GM23248 (cell line): ENCODE results near the gene HSD11B2. TPM values are rescaled to one million over a fixed set of nuclear protein-coding genes. Genes with fewer than 3 reads are reported as not detected.

Experiments used
- DNase-seq: peaks from one replicate; pipeline ENCODE4 v3.0.0-alpha.2; 2015
- H2AFZ ChIP-seq: fragments of 200-600 bp; sonication (generic); 2 replicates; pipeline ENCODE4 v1.6.1; 2016; ENCODE audit warnings: antibody characterized with exemption
- H3F3A ChIP-seq: fragments of 200-600 bp; sonication (generic); 2 replicates; pipeline ENCODE4 v1.6.1; 2016; ENCODE audit warnings: mild to moderate bottlenecking, antibody characterized with exemption, mixed run types; ENCODE audit not compliant: insufficient read depth
- H3K27ac ChIP-seq: fragments of 200-600 bp; sonication (generic); 2 replicates; pipeline ENCODE4 v1.5.1; 2016; ENCODE audit warnings: mild to moderate bottlenecking
- H3K27me3 ChIP-seq: fragments of 200-600 bp; sonication (generic); replicated peaks from 2 replicates; pipeline ENCODE4 v1.6.1; 2016; ENCODE audit warnings: mild to moderate bottlenecking; ENCODE audit not compliant: insufficient read depth
- H3K36me3 ChIP-seq: fragments of 200-600 bp; sonication (generic); 2 replicates; pipeline ENCODE4 v1.6.1; 2016; ENCODE audit warnings: low read depth, mild to moderate bottlenecking
- H3K4me1 ChIP-seq: fragments of 200-600 bp; sonication (generic); 2 replicates; pipeline ENCODE4 v1.6.1; 2016; ENCODE audit warnings: mild to moderate bottlenecking; ENCODE audit not compliant: insufficient read depth
- H3K4me2 ChIP-seq: fragments of 200-600 bp; sonication (generic); one replicate; pipeline ENCODE4 v1.6.1; 2016; ENCODE audit warnings: mild to moderate bottlenecking; ENCODE audit not compliant: unreplicated experiment
- H3K4me3 ChIP-seq: fragments of 200-600 bp; sonication (generic); 2 replicates; pipeline ENCODE4 v1.5.1; 2016; ENCODE audit warnings: mild to moderate bottlenecking
- H3K79me2 ChIP-seq: fragments of 200-600 bp; sonication (generic); 2 replicates; pipeline ENCODE4 v1.6.1; 2016; ENCODE audit warnings: mild to moderate bottlenecking; ENCODE audit not compliant: insufficient read depth
- H3K9ac ChIP-seq: fragments of 200-600 bp; sonication (generic); 2 replicates; pipeline ENCODE4 v1.6.1; 2016; ENCODE audit warnings: mild to moderate bottlenecking
- H3K9me2 ChIP-seq: fragments of 200-600 bp; sonication (generic); 2 replicates; pipeline ENCODE4 v1.6.1; 2016; ENCODE audit warnings: mixed run types, mild to moderate bottlenecking, moderate library complexity; ENCODE audit not compliant: insufficient read depth
- H3K9me3 ChIP-seq: fragments of 200-600 bp; sonication (generic); one replicate; pipeline ENCODE4 v1.6.1; 2017; ENCODE audit warnings: low read depth
- H4K20me1 ChIP-seq: fragments of 200-600 bp; sonication (generic); 2 replicates; pipeline ENCODE4 v1.6.0; 2016; ENCODE audit not compliant: insufficient read depth
- EZH2 ChIP-seq: fragments of 200-600 bp; sonication (generic); IDR thresholded peaks from 2 replicates; pipeline ENCODE4 v1.6.1; 2018; ENCODE audit warnings: antibody characterized with exemption, mild to moderate bottlenecking; ENCODE audit not compliant: insufficient read depth, poor library complexity, severe bottlenecking
- EZH2phosphoT487 ChIP-seq: fragments of 200-600 bp; sonication (generic); IDR thresholded peaks from 2 replicates; pipeline ENCODE4 v1.6.1; 2018; ENCODE audit warnings: antibody characterized with exemption, moderate library complexity, mild to moderate bottlenecking, low read depth; ENCODE audit not compliant: insufficient read depth
- WGBS, 2 experiments: methylation state at CpG; one replicate each; pipeline ENCODE4 v1.1.6; 2015 to 2017; ENCODE audit warnings: low lambda C conversion rate in 2 of 2, low coverage in 1 of 2; ENCODE audit errors: missing lambda C conversion rate in 2 of 2; 5-methylcytosine and 5-hydroxymethylcytosine counted together
- in situ Hi-C: fragments of 300-500 bp; cut with MboI; formaldehyde crosslinking; loops from 2 replicates; pipeline ENCODE4 v1.15.0; 2020
- polyA plus RNA-seq: library from polyadenylated mRNA; unstranded; fragments of >200 nt; fragmentation: Nextera tagmentation; extraction: Ambion mirVana; gene quantifications from 2 replicates; pipeline ENCODE4 v1.2.1, GENCODE V29; 2016
- total RNA-seq: library from RNA; depleted of rRNA; stranded (reverse); fragments of >200 nt; shearing (Covaris generic); gene quantifications from 2 replicates; pipeline ENCODE4 v1.2.3, GENCODE V29; 2014

The HSD11B2 gene
- total and polyA plus RNA-seq, 2 experiments from 2014 or later: 0.36 TPM; not detected in 1

- Histone ChIP-seq H3K79me2 (no peaks in the 10 kb centered on the region), H2AFZ (no peak overlapping the region), H3K27me3 (no peaks in the 10 kb centered on the region), H3F3A (no peaks in the 10 kb centered on the region), H3K9ac (no peak overlapping the region), H3K27ac (no peak overlapping the region), H3K9me3 (no peaks in the 10 kb centered on the region), H3K4me2 (no peak overlapping the region), H3K9me2 (no peaks in the 10 kb centered on the region), H3K4me3 (no peak overlapping the region), H3K36me3 (no peaks in the 10 kb centered on the region), H3K4me1 (no peaks in the 10 kb centered on the region), H4K20me1 (no peaks in the 10 kb centered on the region)
- in situ Hi-C loops: no loop called here
- no peak for DNase-seq
- TF ChIP-seq EZH2 (no peak), EZH2phosphoT487 (no peak)
- 89 to 92% methylated on average over 11 of the region's 11 CpGs for WGBS, 2 experiments
Measured at GRCh38 chr16:67390816-67391423, 40.0 kb upstream of the HSD11B2 start.

DNA sequence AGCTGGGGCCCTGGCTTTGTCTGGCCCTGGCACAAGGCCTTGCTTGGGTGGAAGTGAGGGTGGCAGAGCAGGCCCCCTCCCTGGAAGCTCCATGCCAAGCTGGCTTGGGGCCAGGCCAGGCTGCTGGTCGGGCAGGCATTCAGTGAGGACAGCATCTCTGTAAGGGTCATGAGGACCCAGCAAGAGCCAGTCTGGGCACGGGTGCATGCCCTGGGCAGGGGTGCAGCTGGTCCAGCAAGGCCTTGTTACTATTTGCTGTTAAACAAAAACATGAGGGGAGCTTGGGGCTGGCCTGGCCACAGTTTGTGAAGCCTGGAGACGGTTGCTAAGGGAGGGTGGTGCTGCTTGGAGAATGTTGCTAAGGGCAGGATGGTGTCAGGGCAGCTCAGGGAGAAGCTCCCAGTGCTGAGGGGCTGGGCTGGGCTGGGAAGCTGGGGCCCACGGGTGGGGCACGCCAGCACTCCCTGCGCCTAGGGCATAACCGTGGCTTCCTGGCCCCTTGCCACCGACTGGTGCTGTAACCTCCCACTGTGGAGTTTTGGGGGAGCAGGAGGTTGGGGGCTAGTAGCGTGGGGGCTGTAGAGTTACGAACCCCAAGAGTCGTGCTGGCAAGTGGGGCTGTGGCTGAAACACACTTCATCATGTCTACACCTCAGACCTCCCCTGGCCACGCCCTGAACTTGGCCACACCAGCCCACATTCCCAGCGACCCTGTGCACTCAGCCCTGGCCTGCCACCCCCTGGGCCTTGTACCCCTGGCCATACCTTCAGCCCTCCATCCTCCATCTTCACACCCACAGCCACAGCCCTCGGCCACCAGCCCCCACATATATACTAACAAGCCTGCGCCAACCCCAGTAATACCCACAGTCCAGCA lies 39.3 kb upstream of the HSD11B2 start:
- 28 to 50% methylated on average over 11 to 15 of the region's 15 CpGs for WGBS, 2 experiments
- Histone ChIP-seq H2AFZ (no peak overlapping the region), H4K20me1 (no peaks in the 10 kb centered on the region), H3K4me2 (no peak overlapping the region), H3K9me2 (no peaks in the 10 kb centered on the region), H3F3A (no peaks in the 10 kb centered on the region), H3K27ac (no peak overlapping the region), H3K4me1 (peaks cover 3% of the 10 kb centered on the region; the same call in 1 of the 2 replicates), H3K79me2 (no peaks in the 10 kb centered on the region), H3K4me3 (no peak overlapping the region), H3K36me3 (no peaks in the 10 kb centered on the region), H3K9me3 (no peaks in the 10 kb centered on the region), H3K9ac (no peak overlapping the region), H3K27me3 (no peaks in the 10 kb centered on the region)
- TF ChIP-seq EZH2 (no peak), EZH2phosphoT487 (no peak)
- in situ Hi-C loops: no loop called here
- DNase-seq: peak; percentile 49

GRCh38 chr16:67392301-67393059 lies 38.4 kb upstream of the HSD11B2 start:
- in situ Hi-C loops: no loop called here
- peak overlapping the region; percentile 54; the same call in 1 of the 2 replicates for H3K4me3 ChIP-seq
- no peaks in the 10 kb centered on the region for H4K20me1 ChIP-seq
- H3K4me1 ChIP-seq: peaks cover 6% of the 10 kb centered on the region; the same call in 1 of the 2 replicates
- H2AFZ ChIP-seq: peak overlapping the region; percentile 64
- no peaks in the 10 kb centered on the region for H3K36me3 ChIP-seq
- no peaks in the 10 kb centered on the region for H3K27me3 ChIP-seq
- no peak for DNase-seq
- H3K79me2 ChIP-seq: no peaks in the 10 kb centered on the region
- WGBS, 2 experiments: 62 to 68% methylated on average over 18 of the region's 18 CpGs
- peak overlapping the region; percentile 61 for H3K4me2 ChIP-seq
- no peaks in the 10 kb centered on the region for H3F3A ChIP-seq
- H3K27ac ChIP-seq: no peak overlapping the region
- no peaks in the 10 kb centered on the region for H3K9me3 ChIP-seq
- no peaks in the 10 kb centered on the region for H3K9me2 ChIP-seq
- H3K9ac ChIP-seq: peak overlapping the region; percentile 69
- TF ChIP-seq EZH2phosphoT487 (no peak), EZH2 (no peak)

GRCh38 chr16:67393111-67393787 lies 37.7 kb upstream of the HSD11B2 start, which contains the start of gene TPPP3:
TPPP3 (minus strand) TSS chr16:67393498; CDS start chr16:67391111, 2,387 bp downstream.
- H3K79me2 ChIP-seq: no peaks in the 10 kb centered on the region
- H4K20me1 ChIP-seq: no peaks in the 10 kb centered on the region
- H3K4me1 ChIP-seq: peaks cover 6% of the 10 kb centered on the region; the same call in 1 of the 2 replicates
- DNase-seq: peak; percentile 91
- no peaks in the 10 kb centered on the region for H3F3A ChIP-seq
- 3 to 6% methylated on average over 39 to 48 of the region's 56 CpGs for WGBS, 2 experiments
- peak within 1 kb of the TSS; percentile 69 for H3K9ac ChIP-seq
- H3K27me3 ChIP-seq: no peaks in the 10 kb centered on the region
- H2AFZ ChIP-seq: peak within 1 kb of the TSS; percentile 64
- peak within 1 kb of the TSS; percentile 54 for H3K4me3 ChIP-seq
- H3K4me2 ChIP-seq: peak within 1 kb of the TSS; percentile 61
- H3K9me2 ChIP-seq: no peaks in the 10 kb centered on the region
- H3K36me3 ChIP-seq: no peaks in the 10 kb centered on the region
- no peaks in the 10 kb centered on the region for H3K9me3 ChIP-seq
- in situ Hi-C loops: no loop called here
- no peak within 1 kb of the TSS for H3K27ac ChIP-seq
- TF ChIP-seq EZH2 (no peak), EZH2phosphoT487 (no peak)
